LNCaP clone FGC (cell line): ENCODE data around the gene IL4.

Experiments
- DNase-seq: peaks from one replicate; pipeline ENCODE4 v3.0.0-alpha.2; 2011; ENCODE audit warnings: low read depth
- H3K4me3 ChIP-seq: 2 replicates; pipeline ENCODE4 v1.5.1; 2011; ENCODE audit warnings: mild to moderate bottlenecking, low read depth, low read length, control low read depth
- CTCF ChIP-seq: IDR thresholded peaks from 2 replicates; pipeline ENCODE4 v1.5.1; 2012; ENCODE audit warnings: mild to moderate bottlenecking; ENCODE audit not compliant: control insufficient read depth, insufficient read depth; ENCODE audit errors: extremely low read depth

IL4 gene

DNA sequence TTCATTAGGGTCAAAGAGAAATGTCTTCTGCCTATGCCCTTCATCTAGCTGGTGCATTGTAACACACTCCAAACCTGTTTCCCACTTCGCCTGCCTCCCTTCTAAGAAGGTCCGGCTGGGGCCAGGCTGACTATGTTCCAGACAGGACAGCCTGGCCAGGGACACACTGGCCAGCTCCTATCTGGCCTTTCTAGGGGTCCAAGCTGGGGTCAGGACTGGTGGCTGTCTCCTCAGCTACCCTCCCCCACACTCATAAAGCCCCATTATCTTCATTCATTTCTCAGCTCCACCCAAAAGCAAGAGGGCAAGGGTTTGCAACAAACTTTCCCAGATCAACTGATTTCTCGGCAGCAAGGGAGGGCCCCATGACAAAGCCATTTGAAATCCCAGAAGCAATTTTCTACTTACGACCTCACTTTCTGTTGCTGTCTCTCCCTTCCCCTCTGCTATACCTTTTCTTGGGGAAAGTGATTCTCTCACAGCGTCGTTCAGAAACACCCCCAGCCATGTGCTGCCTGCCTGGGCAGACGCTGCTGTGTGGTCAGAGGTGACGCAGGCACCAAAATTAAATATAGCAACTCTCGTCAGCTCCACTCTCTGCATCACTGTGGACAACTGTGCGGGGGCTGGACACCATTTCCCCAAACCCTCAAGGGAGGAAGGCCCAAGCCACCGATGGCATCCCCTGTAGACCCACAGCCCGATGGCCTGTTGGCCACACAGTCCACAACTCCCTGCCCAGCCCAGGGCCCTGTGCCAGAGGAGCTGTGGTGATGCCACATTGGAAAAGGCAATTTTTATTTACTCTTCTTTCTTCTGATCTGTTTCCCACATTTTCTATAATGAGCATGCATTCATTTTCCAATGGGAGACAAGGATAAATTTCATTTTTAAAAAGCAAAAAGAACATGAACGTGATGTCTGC, 9.8 kb upstream of the IL4 start:
- H3K4me3 ChIP-seq, result no peak overlapping the region
- no peak for TF ChIP-seq CTCF
- no peak for DNase-seq

DNA sequence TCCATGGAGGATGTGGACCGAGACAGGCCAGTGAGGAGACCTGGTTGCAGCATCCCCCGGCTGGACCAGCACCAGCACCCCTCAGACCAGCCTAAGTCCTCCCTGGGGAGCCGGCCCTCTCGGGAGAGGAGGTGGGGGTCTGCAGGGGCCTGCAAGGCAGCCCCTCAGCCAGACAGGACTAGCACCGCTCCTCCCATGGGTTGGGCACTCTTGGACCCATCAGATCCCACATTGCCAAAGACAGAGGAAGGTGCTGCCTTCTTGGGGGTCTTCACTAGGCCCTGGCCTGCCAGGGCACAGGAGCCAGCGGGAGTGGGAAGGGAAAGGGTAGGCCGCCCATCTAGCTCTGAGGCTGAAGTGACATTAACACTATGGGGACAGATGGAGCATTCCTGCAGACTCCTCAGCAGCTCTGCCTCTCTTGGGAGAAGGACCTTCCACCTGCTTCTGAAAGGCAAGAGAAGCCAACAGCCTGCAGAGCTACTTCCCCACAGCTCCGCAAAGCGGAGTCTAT, 9.0 kb upstream of the IL4 start:
- no peak for TF ChIP-seq CTCF
- H3K4me3 ChIP-seq, result no peak overlapping the region
- DNase-seq, result no peak

GRCh38 chr5:132665574-132666080, 8.2 kb upstream of the IL4 start:
- DNase-seq, result no peak
- no peak overlapping the region for H3K4me3 ChIP-seq
- no peak for TF ChIP-seq CTCF

DNA sequence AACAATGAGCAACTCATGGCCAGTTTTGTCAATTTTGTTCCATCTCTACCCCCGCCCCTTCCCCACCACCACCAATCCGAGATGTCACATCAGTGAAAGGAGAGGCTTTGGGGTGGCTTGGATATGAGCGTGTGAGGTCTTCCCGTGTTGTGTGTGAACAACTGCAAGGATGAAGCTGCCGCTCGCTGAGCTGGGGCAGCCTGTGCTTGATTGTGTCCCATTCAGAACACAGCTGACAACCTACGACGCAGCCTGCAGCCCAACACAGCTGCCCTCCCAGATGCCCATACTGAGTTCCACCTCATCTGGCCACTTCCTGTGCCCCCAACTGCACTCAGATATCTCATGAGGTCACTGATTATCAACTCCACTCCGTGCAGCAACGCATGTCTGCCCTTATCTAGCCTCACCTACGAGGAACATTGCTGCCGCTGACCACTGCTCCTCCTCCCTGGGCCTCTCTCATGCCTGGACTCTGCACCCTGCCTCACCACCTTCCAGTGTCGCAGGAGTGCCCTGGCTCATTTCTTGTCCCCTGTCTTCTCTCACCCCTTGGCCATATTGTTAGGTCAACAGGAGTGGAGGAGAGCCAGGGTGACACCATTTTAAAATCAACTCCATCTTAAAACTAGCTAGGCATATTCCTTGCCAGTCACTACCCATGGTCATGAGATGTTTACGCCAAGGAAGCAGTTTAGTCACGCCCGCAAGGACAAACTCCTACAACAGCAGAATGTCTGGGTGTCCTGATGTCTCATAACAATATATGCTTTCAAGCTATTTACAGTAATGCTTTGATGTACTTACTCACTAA, 7.3 kb upstream of the IL4 start:
- TF ChIP-seq CTCF, result no peak
- DNase-seq, result no peak
- H3K4me3 ChIP-seq, result no peak overlapping the region

GRCh38 chr5:132667309-132667708, 6.5 kb upstream of the IL4 start:
- DNase-seq, result no peak
- H3K4me3 ChIP-seq, result no peak overlapping the region
- no peak for TF ChIP-seq CTCF

- no peak overlapping the region for H3K4me3 ChIP-seq
- no peak for DNase-seq
- TF ChIP-seq CTCF, result no peak
Measured at GRCh38 chr5:132667761-132668705, 5.8 kb upstream of the IL4 start.
